K562 (cell line): ENCODE results near the gene PTPRE. TPM values are rescaled to one million over a fixed set of nuclear protein-coding genes. Genes with fewer than 3 reads are reported as not detected.

ENCODE experiments used
- ZNF24 ChIP-seq: fragments of 450-650 bp; IDR thresholded peaks from 2 replicates; pipeline ENCODE4 v1.6.1; 2016
- polyA plus RNA-seq, 8 experiments: library from polyadenylated mRNA; depleted of rRNA in 4 of 8; stranded (reverse) in 5 of 8; unstranded in 3 of 8; fragments of >200 nt; fragmentation: Nextera tagmentation in 2 of 8; fragmentation: Illumina TruSeq in 1 of 8; extraction: Ambion mirVana in 2 of 8; extraction: Trizol in 1 of 8; gene quantifications; 2 replicates each; pipeline versions ENCODE4 v1.2.1 to v1.2.3, GENCODE V29; 2011 to 2014; ENCODE audit warnings: inconsistent platforms in 1 of 8, missing spikeins in 1 of 8
- total RNA-seq, 7 experiments: library from RNA; depleted of rRNA in 6 of 7; stranded (reverse); fragments of >200 nt in 6 of 7; fragmentation: Illumina TruSeq in 2 of 7; extraction: Trizol in 2 of 7; gene quantifications; 2 replicates each; pipeline versions ENCODE4 v1.2.1 to v1.2.3, GENCODE V29; 2011 to 2021; ENCODE audit warnings: low replicate concordance in 1 of 7
- TF ChIP-seq, protein P1 (sequence below): fragments of 200-600 bp; sonication (generic); IDR thresholded peaks from one replicate; pipeline ENCODE4 v1.6.1; 2012; ENCODE audit warnings: mild to moderate bottlenecking, low read depth, low read length, inconsistent platforms

Gene PTPRE
- total and polyA plus RNA-seq, 9 of the 15 experiments (the other 6 are each of a cell fraction or from before 2014, with no cell fraction given), result 0.01 to 0.13 (median 0.04) TPM; not detected in 4

DNA sequence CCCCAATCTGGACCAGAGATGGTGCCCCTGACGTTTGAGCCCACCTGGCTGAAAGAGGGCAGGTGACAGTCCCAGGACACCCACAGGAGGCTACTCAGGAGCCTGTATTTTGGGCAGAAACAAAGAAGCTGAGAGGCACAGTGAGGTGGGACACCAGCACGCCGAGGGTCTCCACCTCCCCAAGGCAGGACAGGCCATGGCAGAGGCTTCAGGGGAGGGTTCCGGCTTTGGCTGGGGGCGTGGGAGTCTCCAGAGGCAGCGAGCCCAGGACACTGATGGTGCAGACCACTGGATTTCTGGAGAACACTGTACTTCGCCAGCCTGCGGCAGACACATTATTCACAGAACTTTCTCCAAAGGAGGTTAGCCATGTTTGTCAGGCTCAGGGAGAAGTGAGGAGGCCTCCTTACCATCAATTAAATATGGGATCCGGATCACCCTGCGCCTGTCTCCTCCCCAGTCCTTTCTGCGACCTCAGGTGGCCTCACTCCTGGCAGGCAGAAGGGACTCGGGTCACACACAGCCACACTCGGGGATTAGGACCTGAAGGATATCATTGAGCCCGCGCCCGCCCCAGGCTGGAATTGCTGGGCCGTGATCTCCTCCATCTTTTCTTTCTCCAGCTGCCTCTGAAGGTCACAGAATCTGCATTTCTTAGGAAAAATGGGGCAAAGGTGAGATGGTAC lies 121.1 kb downstream of the PTPRE start (continued):
- TF ChIP-seq, protein P1, sequence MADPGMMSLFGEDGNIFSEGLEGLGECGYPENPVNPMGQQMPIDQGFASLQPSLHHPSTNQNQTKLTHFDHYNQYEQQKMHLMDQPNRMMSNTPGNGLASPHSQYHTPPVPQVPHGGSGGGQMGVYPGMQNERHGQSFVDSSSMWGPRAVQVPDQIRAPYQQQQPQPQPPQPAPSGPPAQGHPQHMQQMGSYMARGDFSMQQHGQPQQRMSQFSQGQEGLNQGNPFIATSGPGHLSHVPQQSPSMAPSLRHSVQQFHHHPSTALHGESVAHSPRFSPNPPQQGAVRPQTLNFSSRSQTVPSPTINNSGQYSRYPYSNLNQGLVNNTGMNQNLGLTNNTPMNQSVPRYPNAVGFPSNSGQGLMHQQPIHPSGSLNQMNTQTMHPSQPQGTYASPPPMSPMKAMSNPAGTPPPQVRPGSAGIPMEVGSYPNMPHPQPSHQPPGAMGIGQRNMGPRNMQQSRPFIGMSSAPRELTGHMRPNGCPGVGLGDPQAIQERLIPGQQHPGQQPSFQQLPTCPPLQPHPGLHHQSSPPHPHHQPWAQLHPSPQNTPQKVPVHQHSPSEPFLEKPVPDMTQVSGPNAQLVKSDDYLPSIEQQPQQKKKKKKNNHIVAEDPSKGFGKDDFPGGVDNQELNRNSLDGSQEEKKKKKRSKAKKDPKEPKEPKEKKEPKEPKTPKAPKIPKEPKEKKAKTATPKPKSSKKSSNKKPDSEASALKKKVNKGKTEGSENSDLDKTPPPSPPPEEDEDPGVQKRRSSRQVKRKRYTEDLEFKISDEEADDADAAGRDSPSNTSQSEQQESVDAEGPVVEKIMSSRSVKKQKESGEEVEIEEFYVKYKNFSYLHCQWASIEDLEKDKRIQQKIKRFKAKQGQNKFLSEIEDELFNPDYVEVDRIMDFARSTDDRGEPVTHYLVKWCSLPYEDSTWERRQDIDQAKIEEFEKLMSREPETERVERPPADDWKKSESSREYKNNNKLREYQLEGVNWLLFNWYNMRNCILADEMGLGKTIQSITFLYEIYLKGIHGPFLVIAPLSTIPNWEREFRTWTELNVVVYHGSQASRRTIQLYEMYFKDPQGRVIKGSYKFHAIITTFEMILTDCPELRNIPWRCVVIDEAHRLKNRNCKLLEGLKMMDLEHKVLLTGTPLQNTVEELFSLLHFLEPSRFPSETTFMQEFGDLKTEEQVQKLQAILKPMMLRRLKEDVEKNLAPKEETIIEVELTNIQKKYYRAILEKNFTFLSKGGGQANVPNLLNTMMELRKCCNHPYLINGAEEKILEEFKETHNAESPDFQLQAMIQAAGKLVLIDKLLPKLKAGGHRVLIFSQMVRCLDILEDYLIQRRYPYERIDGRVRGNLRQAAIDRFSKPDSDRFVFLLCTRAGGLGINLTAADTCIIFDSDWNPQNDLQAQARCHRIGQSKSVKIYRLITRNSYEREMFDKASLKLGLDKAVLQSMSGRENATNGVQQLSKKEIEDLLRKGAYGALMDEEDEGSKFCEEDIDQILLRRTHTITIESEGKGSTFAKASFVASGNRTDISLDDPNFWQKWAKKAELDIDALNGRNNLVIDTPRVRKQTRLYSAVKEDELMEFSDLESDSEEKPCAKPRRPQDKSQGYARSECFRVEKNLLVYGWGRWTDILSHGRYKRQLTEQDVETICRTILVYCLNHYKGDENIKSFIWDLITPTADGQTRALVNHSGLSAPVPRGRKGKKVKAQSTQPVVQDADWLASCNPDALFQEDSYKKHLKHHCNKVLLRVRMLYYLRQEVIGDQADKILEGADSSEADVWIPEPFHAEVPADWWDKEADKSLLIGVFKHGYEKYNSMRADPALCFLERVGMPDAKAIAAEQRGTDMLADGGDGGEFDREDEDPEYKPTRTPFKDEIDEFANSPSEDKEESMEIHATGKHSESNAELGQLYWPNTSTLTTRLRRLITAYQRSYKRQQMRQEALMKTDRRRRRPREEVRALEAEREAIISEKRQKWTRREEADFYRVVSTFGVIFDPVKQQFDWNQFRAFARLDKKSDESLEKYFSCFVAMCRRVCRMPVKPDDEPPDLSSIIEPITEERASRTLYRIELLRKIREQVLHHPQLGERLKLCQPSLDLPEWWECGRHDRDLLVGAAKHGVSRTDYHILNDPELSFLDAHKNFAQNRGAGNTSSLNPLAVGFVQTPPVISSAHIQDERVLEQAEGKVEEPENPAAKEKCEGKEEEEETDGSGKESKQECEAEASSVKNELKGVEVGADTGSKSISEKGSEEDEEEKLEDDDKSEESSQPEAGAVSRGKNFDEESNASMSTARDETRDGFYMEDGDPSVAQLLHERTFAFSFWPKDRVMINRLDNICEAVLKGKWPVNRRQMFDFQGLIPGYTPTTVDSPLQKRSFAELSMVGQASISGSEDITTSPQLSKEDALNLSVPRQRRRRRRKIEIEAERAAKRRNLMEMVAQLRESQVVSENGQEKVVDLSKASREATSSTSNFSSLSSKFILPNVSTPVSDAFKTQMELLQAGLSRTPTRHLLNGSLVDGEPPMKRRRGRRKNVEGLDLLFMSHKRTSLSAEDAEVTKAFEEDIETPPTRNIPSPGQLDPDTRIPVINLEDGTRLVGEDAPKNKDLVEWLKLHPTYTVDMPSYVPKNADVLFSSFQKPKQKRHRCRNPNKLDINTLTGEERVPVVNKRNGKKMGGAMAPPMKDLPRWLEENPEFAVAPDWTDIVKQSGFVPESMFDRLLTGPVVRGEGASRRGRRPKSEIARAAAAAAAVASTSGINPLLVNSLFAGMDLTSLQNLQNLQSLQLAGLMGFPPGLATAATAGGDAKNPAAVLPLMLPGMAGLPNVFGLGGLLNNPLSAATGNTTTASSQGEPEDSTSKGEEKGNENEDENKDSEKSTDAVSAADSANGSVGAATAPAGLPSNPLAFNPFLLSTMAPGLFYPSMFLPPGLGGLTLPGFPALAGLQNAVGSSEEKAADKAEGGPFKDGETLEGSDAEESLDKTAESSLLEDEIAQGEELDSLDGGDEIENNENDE, result no peak
- TF ChIP-seq ZNF24, result no peak
